GM18511 (cell line): ENCODE results near the gene NFE2L1.

Source experiments
- ATAC-seq: cut with Tn5 transposase; IDR thresholded peaks from one replicate; pipeline ENCODE4 v1.9.1; 2021; ENCODE audit warnings: mild to moderate bottlenecking, moderate library complexity; ENCODE audit not compliant: unreplicated experiment

NFE2L1 gene

GRCh38 chr17:48046296-48046695 is 1.9 kb upstream of the NFE2L1 start:
- no peak for ATAC-seq

GRCh38 chr17:48047113-48047740 is 932 bp upstream of the NFE2L1 start:
- ATAC-seq, result no peak

DNA sequence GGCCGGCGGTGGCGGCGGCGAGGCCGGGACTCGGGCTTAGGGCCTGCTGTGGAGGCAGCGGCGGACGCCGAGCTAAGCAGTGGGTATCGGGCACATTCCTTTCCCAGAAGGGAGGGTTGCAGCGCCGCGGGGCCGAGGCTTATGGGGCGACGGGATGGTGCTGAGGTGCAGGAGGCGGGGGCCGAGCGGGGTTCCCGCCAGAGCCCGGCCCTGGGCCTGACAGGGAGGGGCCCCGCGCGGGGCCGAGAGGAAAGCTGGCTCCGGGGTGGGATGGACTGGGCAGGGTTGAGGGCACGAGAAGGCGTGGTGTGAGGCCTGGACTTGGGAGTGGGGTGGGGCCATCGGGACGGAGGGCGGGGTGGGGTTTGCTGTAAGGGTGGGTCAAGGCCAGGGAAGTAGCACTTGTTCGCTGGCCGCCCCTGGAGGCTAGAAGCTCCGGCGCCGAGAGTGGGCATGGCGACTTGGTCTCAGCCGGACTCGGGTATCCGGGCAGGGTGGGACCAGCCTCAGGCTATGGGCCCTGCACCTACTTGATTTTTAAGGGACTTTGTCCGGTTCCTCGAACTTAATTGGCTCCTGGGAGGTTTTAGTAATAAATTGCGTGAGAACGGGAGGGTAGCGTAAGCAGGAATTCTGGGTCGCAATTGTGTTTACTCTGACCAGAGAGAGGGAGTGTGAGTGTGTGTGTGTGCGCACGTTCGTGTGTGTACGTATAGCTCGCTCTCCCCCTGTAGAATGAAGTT is 396 bp downstream of the NFE2L1 start:
- peak; percentile 45 for ATAC-seq

DNA sequence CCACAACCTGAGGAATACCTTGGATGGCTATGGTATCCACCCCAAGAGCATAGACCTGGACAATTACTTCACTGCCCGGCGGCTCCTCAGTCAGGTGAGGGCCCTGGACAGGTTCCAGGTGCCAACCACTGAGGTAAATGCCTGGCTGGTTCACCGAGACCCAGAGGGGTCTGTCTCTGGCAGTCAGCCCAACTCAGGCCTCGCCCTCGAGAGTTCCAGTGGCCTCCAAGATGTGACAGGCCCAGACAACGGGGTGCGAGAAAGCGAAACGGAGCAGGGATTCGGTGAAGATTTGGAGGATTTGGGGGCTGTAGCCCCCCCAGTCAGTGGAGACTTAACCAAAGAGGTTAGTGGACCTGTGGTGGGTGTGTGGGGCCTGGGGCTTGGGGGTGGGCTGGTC is 3.1 kb downstream of the NFE2L1 start:
- ATAC-seq, result no peak

GRCh38 chr17:48051706-48052486 is 3.7 kb downstream of the NFE2L1 start:
- no peak for ATAC-seq

DNA sequence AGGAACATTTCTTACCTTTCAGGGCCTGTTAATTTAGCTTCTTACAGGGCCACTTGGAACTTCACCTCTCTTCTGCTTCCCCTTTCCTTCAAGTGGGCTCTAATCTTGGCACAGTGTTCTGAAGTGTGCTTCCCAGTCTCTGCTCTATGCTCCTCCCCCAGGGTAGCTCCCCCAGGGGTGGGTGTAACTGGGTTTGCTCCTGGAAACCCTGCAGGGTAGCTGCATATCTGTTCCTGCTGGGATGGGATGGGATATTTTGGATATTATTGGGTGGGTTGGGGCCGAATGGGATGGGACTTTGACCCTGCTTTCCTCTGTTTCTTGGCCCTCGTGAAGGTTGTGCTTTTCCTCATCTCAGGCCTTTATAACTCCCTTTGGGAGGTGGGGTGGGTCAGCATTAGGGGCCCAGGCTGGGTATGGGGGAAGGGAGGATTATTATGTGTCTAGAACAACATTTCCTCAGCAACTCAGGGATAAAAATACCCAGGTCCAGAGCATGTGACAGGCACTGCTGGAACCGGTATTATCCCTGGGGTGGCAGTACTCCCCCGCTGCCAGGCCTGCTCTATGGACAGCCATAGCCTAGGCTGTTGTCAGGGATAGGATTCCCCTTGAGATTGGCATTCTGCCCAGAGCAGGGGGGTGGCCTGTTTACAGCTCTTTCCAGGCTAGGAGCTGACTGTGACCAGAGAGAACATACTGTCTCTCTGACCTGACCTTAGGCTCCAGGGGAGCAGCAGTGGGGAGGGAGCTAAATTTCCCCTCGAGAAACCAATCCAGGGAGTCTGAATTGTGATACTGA is 5.0 kb downstream of the NFE2L1 start:
- ATAC-seq, result no peak

DNA sequence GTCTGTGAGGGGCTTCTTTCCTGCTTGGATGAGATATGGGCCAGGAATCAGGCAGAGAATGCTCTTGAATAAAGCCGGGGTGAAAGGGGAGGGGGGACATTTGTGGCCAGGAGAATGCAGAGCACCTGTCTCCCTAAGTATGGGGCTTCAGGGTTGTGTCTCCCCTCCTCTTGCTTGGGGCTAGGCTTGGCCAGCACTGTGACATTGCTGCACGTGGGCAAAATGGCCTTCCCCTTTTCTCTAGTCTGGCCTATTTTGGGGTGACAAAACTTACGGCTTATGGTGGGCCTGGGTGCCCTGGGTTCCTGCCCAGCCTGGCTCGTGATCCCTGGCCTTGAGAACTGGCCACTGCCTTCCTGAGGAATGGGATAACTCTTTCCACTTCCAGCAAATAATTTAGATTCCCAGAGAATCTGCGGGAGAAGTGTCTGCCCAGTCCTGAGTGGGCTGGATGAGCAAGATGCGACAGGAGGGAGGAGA is 5.6 kb downstream of the NFE2L1 start:
- ATAC-seq, result no peak

DNA sequence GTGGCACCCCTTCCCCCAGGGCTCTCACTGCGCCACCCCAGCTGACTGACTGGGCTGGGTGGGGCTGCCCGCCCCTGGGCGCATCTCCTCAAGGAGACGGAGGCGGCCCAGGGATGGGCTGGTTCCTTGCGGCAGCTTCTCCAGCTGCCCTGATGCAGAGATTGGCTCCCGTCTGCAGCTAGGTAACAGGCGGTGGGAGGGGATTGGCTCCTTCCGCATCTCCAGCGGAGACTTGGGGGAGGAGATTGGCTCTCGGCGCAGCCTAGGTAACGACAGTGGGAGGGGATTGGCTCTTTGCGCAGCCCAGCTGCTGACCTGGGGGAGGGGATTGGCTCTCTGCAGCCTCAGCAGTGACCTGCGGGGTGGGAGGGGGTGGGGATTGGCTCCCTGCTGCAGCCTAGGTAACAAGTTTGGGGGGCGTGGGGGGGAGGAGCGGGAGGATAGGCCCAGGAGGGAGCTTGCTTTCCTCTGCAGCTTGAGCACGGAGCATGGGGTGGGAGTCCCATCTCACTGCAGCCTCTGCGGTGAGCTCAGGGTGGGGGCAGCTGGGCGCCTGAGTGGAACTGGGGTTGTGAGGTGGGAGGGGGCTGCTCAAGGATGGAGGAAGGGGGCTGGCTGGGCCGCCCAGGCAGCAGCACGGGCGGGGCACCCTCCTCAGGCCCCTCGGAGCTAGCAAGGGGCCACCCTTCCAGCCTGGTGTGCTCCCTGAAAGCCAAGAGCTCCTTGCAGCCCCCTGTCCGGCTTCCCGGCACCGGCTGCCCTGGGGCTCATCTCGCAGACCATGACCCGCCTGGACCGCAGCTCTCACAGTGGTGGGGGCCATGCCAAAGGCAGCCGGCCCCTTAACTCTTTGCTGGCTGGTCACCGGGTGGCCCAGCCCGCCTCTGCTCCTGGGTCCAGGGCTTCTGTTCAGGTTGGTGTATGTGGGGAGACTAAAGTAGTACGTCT is 6.4 kb downstream of the NFE2L1 start:
- no peak for ATAC-seq

DNA sequence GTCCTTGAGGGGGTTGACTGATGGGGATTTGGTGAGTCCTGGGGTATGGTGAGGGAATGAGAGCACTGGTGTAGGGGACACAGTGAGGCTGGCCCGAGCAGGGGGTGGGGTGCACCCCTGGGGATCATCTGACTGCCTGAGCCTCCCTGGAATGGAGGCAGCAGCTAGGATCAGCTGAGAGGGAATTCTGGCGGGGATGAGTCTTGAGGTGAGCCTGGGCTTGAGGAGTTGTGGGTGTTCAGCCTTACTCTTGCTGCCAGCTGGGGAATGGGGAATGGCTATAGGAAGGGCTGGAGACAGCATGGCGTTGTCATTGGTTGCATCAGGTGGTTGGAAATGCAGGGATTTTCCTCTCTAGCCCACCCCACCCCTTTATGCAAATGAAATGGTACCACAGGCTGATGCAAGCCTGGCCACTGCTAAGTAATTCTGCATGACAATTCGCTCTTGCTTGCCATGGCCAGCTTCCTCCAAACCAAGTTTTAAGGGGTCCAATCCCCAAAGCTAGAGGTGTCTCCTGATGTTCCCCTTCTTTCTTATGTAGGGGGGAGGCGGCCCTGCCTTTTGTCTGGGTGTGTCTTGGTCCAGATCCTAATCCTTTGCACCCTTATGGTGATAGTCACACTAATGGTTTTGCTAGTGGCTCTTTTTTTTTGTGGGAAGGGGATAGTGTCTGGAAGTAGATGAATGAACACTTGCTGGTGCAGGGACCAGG is 7.5 kb downstream of the NFE2L1 start:
- no peak for ATAC-seq

DNA sequence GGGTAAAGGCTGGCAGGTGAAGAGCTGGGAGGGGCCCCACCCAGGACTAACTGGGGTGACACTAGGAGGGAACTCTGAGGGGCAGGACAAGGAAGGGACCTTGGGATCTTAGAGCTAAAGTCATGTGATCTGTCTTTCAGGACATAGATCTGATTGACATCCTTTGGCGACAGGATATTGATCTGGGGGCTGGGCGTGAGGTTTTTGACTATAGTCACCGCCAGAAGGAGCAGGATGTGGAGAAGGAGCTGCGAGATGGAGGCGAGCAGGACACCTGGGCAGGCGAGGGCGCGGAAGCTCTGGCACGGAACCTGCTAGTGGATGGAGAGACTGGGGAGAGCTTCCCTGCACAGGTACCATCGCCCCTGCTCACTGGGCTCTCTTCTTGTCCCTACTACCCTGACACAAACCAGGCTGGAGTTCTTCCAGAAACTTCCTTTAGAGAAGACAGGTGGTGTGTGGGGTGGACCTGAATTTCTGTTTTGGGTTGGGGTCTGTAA is 8.1 kb downstream of the NFE2L1 start:
- no peak for ATAC-seq

DNA sequence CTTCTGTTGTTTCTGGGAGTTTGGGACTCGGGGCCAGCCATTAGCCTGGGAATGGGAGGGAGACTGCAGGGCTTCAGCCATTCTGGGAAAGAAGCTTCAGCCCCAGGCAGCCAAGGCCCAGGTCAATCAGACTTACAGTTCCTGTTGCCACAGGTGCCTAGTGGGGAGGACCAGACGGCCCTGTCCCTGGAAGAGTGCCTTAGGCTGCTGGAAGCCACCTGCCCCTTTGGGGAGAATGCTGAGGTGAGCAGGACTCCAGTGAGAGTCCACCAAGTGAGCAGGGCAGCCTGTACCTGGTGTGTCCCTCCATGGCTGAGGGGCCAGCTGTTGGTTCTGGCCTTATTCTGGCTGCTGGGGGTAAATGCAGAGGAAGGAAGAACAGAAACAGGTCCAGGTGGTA is 8.7 kb downstream of the NFE2L1 start:
- no peak for ATAC-seq

- no peak for ATAC-seq
Observed at GRCh38 chr17:48057626-48058025, 9.5 kb downstream of the NFE2L1 start.

DNA sequence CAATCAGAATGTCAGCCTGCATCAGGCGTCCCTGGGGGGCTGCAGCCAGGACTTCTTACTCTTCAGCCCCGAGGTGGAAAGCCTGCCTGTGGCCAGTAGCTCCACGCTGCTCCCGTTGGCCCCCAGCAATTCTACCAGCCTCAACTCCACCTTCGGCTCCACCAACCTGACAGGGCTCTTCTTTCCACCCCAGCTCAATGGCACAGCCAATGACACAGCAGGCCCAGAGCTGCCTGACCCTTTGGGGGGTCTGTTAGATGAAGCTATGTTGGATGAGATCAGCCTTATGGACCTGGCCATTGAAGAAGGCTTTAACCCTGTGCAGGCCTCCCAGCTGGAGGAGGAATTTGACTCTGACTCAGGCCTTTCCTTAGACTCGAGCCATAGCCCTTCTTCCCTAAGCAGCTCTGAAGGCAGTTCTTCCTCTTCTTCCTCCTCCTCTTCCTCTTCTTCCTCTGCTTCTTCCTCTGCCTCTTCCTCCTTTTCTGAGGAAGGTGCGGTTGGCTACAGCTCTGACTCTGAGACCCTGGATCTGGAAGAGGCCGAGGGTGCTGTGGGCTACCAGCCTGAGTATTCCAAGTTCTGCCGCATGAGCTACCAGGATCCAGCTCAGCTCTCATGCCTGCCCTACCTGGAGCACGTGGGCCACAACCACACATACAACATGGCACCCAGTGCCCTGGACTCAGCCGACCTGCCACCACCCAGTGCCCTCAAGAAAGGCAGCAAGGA is 10.4 kb downstream of the NFE2L1 start:
- ATAC-seq, result no peak

DNA sequence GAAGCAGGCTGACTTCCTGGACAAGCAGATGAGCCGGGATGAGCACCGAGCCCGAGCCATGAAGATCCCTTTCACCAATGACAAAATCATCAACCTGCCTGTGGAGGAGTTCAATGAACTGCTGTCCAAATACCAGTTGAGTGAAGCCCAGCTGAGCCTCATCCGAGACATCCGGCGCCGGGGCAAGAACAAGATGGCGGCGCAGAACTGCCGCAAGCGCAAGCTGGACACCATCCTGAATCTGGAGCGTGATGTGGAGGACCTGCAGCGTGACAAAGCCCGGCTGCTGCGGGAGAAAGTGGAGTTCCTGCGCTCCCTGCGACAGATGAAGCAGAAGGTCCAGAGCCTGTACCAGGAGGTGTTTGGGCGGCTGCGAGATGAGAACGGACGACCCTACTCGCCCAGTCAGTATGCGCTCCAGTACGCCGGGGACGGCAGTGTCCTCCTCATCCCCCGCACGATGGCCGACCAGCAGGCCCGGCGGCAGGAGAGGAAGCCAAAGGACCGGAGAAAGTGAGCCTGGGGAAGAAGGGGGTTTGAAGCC is 11.0 kb downstream of the NFE2L1 start:
- no peak for ATAC-seq

- no peak for ATAC-seq
Observed at GRCh38 chr17:48060249-48060648, 12.1 kb downstream of the NFE2L1 start.

- ATAC-seq, result no peak
Observed at GRCh38 chr17:48062273-48062672, 14.1 kb downstream of the NFE2L1 start.

GRCh38 chr17:48064638-48065037 is 16.5 kb downstream of the NFE2L1 start:
- no peak for ATAC-seq

GRCh38 chr17:48066192-48066591 is 18.0 kb downstream of the NFE2L1 start:
- no peak for ATAC-seq
